Mesothelial cell of epicardium (in vitro differentiated cells): Measurements from ENCODE around the gene EIF3A. TPM values are rescaled to one million over a fixed set of nuclear protein-coding genes. Genes with fewer than 3 reads are reported as not detected.

ENCODE experiments used
- DNase-seq, 2 experiments: peaks; one replicate each; pipeline ENCODE4 v3.0.0; 2021; ENCODE audit warnings: low spot score in 2 of 2; ENCODE audit not compliant: unreplicated experiment in 2 of 2
- H3K27ac Mint-ChIP-seq: 2 replicates; pipeline ENCODE4 v1.8.0; 2021; ENCODE audit warnings: mixed read lengths
- H3K27me3 Mint-ChIP-seq: 2 replicates; pipeline ENCODE4 v1.8.0; 2021; ENCODE audit warnings: low read depth, mixed read lengths
- H3K36me3 Mint-ChIP-seq: 2 replicates; pipeline ENCODE4 v1.8.0; 2021; ENCODE audit warnings: mixed read lengths
- H3K4me1 Mint-ChIP-seq: 2 replicates; pipeline ENCODE4 v1.8.0; 2021; ENCODE audit warnings: mixed read lengths
- H3K4me3 Mint-ChIP-seq: 2 replicates; pipeline ENCODE4 v1.8.0; 2021; ENCODE audit warnings: mild to moderate bottlenecking, moderate library complexity, mixed read lengths
- H3K9me3 Mint-ChIP-seq: 2 replicates; pipeline ENCODE4 v1.8.0; 2021; ENCODE audit warnings: mixed read lengths
- total RNA-seq: library from RNA; stranded (reverse); gene quantifications from 3 replicates; pipeline ENCODE4 v1.2.1, GENCODE V29; 2021
- TF ChIP-seq, protein P1 (sequence below): fragments of 200-600 bp; sonication (generic); IDR thresholded peaks from one replicate; pipeline ENCODE4 v1.5.0; 2021; ENCODE audit warnings: antibody characterized with exemption; ENCODE audit not compliant: unreplicated experiment

EIF3A gene
- total RNA-seq, 1 donor from 2014 or later: 145 TPM

DNA sequence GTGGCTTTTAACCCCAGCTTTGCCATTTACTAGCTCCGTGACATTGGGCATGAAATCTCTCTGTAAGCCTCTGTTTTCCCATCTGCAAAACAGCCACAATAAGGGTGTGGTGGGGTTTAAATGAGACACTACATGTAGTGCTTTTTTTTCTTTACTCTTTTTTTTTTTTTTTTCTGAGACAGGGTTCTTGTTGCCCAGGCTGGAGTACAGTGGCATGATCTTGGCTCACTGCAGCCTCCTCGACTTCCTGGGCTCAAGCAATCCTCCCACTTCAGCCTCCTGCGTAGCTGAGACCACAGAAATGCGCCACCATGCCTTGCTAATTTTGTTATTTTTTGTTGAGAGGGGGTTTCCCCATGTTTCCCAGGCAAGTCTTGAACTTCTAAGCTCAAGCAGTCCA, 15.0 kb upstream of the EIF3A start:
- H3K36me3 Mint-ChIP-seq: no peaks in the 10 kb centered on the region
- no peaks in the 10 kb centered on the region for H3K9me3 Mint-ChIP-seq
- no peak overlapping the region for H3K4me3 Mint-ChIP-seq
- H3K27ac Mint-ChIP-seq: no peak overlapping the region
- H3K4me1 Mint-ChIP-seq: peaks cover 5% of the 10 kb centered on the region
- H3K27me3 Mint-ChIP-seq: no peaks in the 10 kb centered on the region
- TF ChIP-seq, protein P1, sequence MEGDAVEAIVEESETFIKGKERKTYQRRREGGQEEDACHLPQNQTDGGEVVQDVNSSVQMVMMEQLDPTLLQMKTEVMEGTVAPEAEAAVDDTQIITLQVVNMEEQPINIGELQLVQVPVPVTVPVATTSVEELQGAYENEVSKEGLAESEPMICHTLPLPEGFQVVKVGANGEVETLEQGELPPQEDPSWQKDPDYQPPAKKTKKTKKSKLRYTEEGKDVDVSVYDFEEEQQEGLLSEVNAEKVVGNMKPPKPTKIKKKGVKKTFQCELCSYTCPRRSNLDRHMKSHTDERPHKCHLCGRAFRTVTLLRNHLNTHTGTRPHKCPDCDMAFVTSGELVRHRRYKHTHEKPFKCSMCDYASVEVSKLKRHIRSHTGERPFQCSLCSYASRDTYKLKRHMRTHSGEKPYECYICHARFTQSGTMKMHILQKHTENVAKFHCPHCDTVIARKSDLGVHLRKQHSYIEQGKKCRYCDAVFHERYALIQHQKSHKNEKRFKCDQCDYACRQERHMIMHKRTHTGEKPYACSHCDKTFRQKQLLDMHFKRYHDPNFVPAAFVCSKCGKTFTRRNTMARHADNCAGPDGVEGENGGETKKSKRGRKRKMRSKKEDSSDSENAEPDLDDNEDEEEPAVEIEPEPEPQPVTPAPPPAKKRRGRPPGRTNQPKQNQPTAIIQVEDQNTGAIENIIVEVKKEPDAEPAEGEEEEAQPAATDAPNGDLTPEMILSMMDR: no peak
- DNase-seq: no peak

DNA sequence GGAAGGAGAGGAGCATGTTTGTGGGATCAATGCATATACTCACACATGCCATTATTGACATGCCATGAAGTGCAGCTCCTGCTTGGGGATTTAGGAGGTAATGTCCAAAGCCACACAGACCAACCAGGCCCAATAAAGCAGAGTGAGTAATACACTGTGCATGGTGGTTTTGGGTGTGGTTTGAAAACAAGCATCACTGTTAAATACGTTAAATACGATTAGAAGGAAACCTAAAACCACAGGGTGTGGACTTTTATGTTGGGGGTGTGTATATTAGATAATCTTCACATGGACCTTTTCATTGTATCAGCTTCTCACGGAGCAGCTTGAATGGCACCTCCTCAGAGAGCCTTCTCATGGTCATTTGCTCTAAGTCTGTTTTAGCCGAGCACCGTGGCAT, 10.4 kb upstream of the EIF3A start:
- no peak overlapping the region for H3K27ac Mint-ChIP-seq
- DNase-seq: no peak
- H3K36me3 Mint-ChIP-seq: no peaks in the 10 kb centered on the region
- no peaks in the 10 kb centered on the region for H3K27me3 Mint-ChIP-seq
- H3K4me3 Mint-ChIP-seq: no peak overlapping the region
- no peaks in the 10 kb centered on the region for H3K9me3 Mint-ChIP-seq
- H3K4me1 Mint-ChIP-seq: peaks cover 5% of the 10 kb centered on the region
- TF ChIP-seq, protein P1: no peak

GRCh38 chr10:119090026-119090795, 9.6 kb upstream of the EIF3A start:
- TF ChIP-seq, protein P1: no peak
- Mint-ChIP-seq H3K4me1 (peaks cover 5% of the 10 kb centered on the region), H3K9me3 (no peaks in the 10 kb centered on the region), H3K27me3 (no peaks in the 10 kb centered on the region), H3K4me3 (no peak overlapping the region), H3K36me3 (no peaks in the 10 kb centered on the region), H3K27ac (no peak overlapping the region)
- no peak for DNase-seq

DNA sequence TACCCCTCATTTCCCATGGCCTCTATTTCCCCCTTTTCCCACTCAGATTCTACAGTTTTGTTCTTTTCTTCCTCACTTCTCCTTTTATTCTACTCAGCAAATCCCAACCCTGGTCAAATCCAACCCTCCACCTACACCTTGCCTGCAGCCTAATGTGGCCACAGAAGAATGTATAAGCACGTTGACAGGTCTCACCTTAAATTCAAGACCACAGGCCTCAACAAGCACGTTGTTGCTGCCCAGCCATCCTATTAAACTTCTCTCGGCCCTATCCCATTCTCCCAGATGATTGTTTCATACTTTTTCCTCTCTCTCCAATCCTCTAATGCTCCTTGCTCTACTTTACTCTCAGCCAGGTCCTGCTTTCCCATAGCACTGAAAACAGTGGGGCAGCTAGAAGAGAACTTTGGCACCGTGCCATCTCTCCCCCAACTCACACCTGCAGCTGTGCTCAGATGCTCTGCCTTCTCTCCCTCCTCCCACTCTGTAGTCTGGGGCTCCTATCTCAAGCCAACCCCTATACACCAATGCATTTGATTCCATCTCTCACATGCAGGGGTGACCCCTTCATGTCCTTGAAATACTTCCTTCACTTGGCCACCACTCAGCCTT, 6.8 kb upstream of the EIF3A start:
- H3K9me3 Mint-ChIP-seq: no peaks in the 10 kb centered on the region
- DNase-seq: no peak
- no peaks in the 10 kb centered on the region for H3K4me1 Mint-ChIP-seq
- H3K4me3 Mint-ChIP-seq: no peak overlapping the region
- peak overlapping the region; percentile 39 for H3K27ac Mint-ChIP-seq
- no peaks in the 10 kb centered on the region for H3K36me3 Mint-ChIP-seq
- TF ChIP-seq, protein P1: no peak
- no peaks in the 10 kb centered on the region for H3K27me3 Mint-ChIP-seq

- TF ChIP-seq, protein P1: no peak
- no peaks in the 10 kb centered on the region for H3K27me3 Mint-ChIP-seq
- peaks cover 8% of the 10 kb centered on the region for H3K4me1 Mint-ChIP-seq
- H3K27ac Mint-ChIP-seq: no peak overlapping the region
- no peak overlapping the region for H3K4me3 Mint-ChIP-seq
- H3K36me3 Mint-ChIP-seq: no peaks in the 10 kb centered on the region
- no peak for DNase-seq
- H3K9me3 Mint-ChIP-seq: no peaks in the 10 kb centered on the region
These were observed 4.3 kb upstream of the EIF3A start for GRCh38 chr10:119084896-119085295.
